Cardiac muscle cell (in vitro differentiated cells and primary cell): ENCODE data around the gene LRTM1. TPM values are rescaled to one million over a fixed set of nuclear protein-coding genes. Genes with fewer than 3 reads are reported as not detected.

Experiments
- DNase-seq, 2 donors: peaks; one replicate each; pipeline versions ENCODE4 v3.0.0 to v3.0.0-alpha.2; 2010 to 2017; ENCODE audit warnings: low read depth in 1 of 2, low spot score in 1 of 2
- H3K27ac ChIP-seq: fragments of 200-600 bp; sonication (generic); 2 replicates; pipeline ENCODE4 v1.5.1; 2016
- H3K27me3 ChIP-seq: fragments of 200-600 bp; sonication (generic); 2 replicates; pipeline ENCODE4 v1.6.0; 2016; ENCODE audit warnings: control low read depth
- H3K36me3 ChIP-seq: fragments of 200-600 bp; sonication (generic); 2 replicates; pipeline ENCODE4 v1.5.1; 2016; ENCODE audit warnings: control low read depth
- H3K4me1 ChIP-seq: fragments of 200-600 bp; sonication (generic); 2 replicates; pipeline ENCODE4 v1.8.1; 2017; ENCODE audit warnings: low read depth, mild to moderate bottlenecking, mixed run types
- H3K4me3 ChIP-seq: fragments of 200-600 bp; sonication (generic); 2 replicates; pipeline ENCODE4 v1.5.1; 2016; ENCODE audit warnings: mild to moderate bottlenecking
- H3K9me3 ChIP-seq: fragments of 200-600 bp; sonication (generic); 2 replicates; pipeline ENCODE4 v1.5.1; 2017; ENCODE audit warnings: low read depth, mild to moderate bottlenecking, control low read depth
- CTCF ChIP-seq: IDR thresholded peaks from 2 replicates; pipeline ENCODE4 v1.5.1; 2012; ENCODE audit warnings: low read depth, mild to moderate bottlenecking, low read length
- polyA plus RNA-seq: library from polyadenylated mRNA; unstranded; fragments of >200 nt; fragmentation: Nextera tagmentation; extraction: Ambion mirVana; gene quantifications from 2 replicates; pipeline ENCODE4 v1.2.1, GENCODE V29; 2016
- total RNA-seq: library from RNA; depleted of rRNA; stranded (reverse); fragments of >200 nt; gene quantifications from 2 replicates; pipeline ENCODE4 v1.2.3, GENCODE V29; 2016

Gene LRTM1
- total RNA-seq (not detected in 2 replicates), polyA plus RNA-seq (0.13 and 0.56 TPM in 2 replicates)

GRCh38 chr3:54928046-54928770 is at the start of gene LRTM1:
LRTM1 (minus strand) TSS chr3:54928059; CDS start chr3:54927911, 148 bp downstream.
- no peaks in the 10 kb centered on the region for H3K36me3 ChIP-seq
- no peak for DNase-seq
- no peak for TF ChIP-seq CTCF
- H3K4me1 ChIP-seq, result peaks cover 43% of the 10 kb centered on the region
- no peaks in the 10 kb centered on the region for H3K27me3 ChIP-seq
- no peaks in the 10 kb centered on the region for H3K9me3 ChIP-seq
- no peak within 1 kb of the TSS for H3K4me3 ChIP-seq
- H3K27ac ChIP-seq, result no peak within 1 kb of the TSS

GRCh38 chr3:54977439-54977838 is 49.6 kb upstream of the LRTM1 start:
- H3K36me3 ChIP-seq, result no peaks in the 10 kb centered on the region
- no peak for DNase-seq
- H3K27ac ChIP-seq, result no peak overlapping the region
- no peaks in the 10 kb centered on the region for H3K9me3 ChIP-seq
- H3K4me3 ChIP-seq, result no peak overlapping the region
- no peak for TF ChIP-seq CTCF
- no peaks in the 10 kb centered on the region for H3K27me3 ChIP-seq
- H3K4me1 ChIP-seq, result no peaks in the 10 kb centered on the region

- no peaks in the 10 kb centered on the region for H3K27me3 ChIP-seq
- H3K9me3 ChIP-seq, result no peaks in the 10 kb centered on the region
- peak in 1 of 2 donors; percentile 29 for DNase-seq
- no peaks in the 10 kb centered on the region for H3K4me1 ChIP-seq
- no peak overlapping the region for H3K27ac ChIP-seq
- no peaks in the 10 kb centered on the region for H3K36me3 ChIP-seq
- H3K4me3 ChIP-seq, result no peak overlapping the region
- no peak for TF ChIP-seq CTCF
Observed at GRCh38 chr3:54970895-54971294, 43.0 kb upstream of the LRTM1 start.

GRCh38 chr3:54969652-54970051 is 41.8 kb upstream of the LRTM1 start:
- Histone ChIP-seq H3K36me3 (no peaks in the 10 kb centered on the region), H3K4me1 (no peaks in the 10 kb centered on the region), H3K27ac (no peak overlapping the region), H3K27me3 (no peaks in the 10 kb centered on the region), H3K4me3 (no peak overlapping the region), H3K9me3 (no peaks in the 10 kb centered on the region)
- TF ChIP-seq CTCF, result no peak
- no peak for DNase-seq

- Histone ChIP-seq H3K4me3 (no peak overlapping the region), H3K27ac (no peak overlapping the region), H3K4me1 (peaks cover 2% of the 10 kb centered on the region), H3K27me3 (no peaks in the 10 kb centered on the region), H3K36me3 (no peaks in the 10 kb centered on the region), H3K9me3 (no peaks in the 10 kb centered on the region)
- TF ChIP-seq CTCF, result no peak
- peak in 1 of 2 donors; percentile 68 for DNase-seq
Observed at GRCh38 chr3:54968546-54969172, 40.8 kb upstream of the LRTM1 start.
